Calu3 (cell line): ENCODE measurements around the gene LRCOL1. TPM values are rescaled to one million over a fixed set of nuclear protein-coding genes. Genes with fewer than 3 reads are reported as not detected.
A peak's percentile ranks its signal among the peaks of the same experiment; 100 is the strongest.

Experiments
- BruUV-seq: library from RNA; stranded (reverse); fragments of 400-500 nt; replicated peaks from 2 replicates; lab custom pipeline; 2021; lab: Mats Ljungman, UMichigan
- CTCF ChIA-PET: fragments of 300-600 bp; sonication (Branson Sonifier 250); formaldehyde crosslinking; loops from one replicate; lab custom pipeline; 2022; ENCODE audit warnings: antibody characterized with exemption; lab: Charles Lee
- DNase-seq: peaks from one replicate; pipeline ENCODE4 v3.0.0; 2022
- H3K27ac Mint-ChIP-seq: one replicate; pipeline ENCODE4 v1.8.0; 2022; ENCODE audit warnings: mixed read lengths; ENCODE audit not compliant: unreplicated experiment
- H3K27me3 Mint-ChIP-seq: one replicate; pipeline ENCODE4 v1.8.0; 2022; ENCODE audit warnings: mixed read lengths; ENCODE audit not compliant: unreplicated experiment
- H3K36me3 Mint-ChIP-seq: one replicate; pipeline ENCODE4 v1.8.0; 2022; ENCODE audit warnings: mild to moderate bottlenecking, moderate library complexity, mixed read lengths; ENCODE audit not compliant: insufficient read depth, unreplicated experiment
- H3K4me1 Mint-ChIP-seq: one replicate; pipeline ENCODE4 v1.8.0; 2022; ENCODE audit warnings: mild to moderate bottlenecking, low read depth, mixed read lengths; ENCODE audit not compliant: unreplicated experiment
- H3K4me3 Mint-ChIP-seq: one replicate; pipeline ENCODE4 v1.8.0; 2022; ENCODE audit warnings: mild to moderate bottlenecking, low read depth, moderate library complexity, mixed read lengths; ENCODE audit not compliant: unreplicated experiment
- H3K9me3 Mint-ChIP-seq: one replicate; pipeline ENCODE4 v1.8.0; 2022; ENCODE audit warnings: low read depth, mixed read lengths; ENCODE audit not compliant: unreplicated experiment
- intact Hi-C: fragments of 100-400 bp; cut with micrococcal nuclease; formaldehyde crosslinking; loops from one replicate; pipeline ENCODE4 v1.10.0; 2022; ENCODE audit not compliant: unreplicated experiment
- total RNA-seq: library from RNA; stranded (reverse); gene quantifications from 2 replicates; pipeline ENCODE4 v1.2.3, GENCODE V29; 2022
- TF ChIP-seq, protein P1 (sequence below): fragments of 200-600 bp; IDR thresholded peaks from one replicate; pipeline ENCODE4 v1.8.0; 2022; ENCODE audit warnings: antibody characterized with exemption; ENCODE audit not compliant: unreplicated experiment

The LRCOL1 gene
- total RNA-seq, 1 experiment from 2014 or later = not detected

DNA sequence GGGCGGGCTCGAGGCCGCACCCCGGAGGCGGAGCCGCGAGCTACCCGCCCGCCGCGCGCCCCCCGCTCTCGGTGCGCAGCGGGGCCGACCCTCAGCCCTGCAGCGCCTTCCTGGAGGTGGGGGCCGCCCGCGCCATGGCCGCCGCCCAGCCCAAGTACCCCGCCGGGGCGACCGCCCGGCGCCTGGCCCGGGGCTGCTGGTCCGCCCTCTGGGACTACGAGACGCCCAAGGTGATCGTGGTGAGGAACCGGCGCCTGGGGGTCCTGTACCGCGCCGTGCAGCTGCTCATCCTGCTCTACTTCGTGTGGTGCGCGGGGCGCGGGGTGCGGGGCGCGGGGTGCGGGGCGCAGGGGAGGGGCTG lies 8.3 kb upstream of the LRCOL1 start, which contains the start of gene P2RX2:
TSS of gene P2RX2 (plus strand) at position 94 of the 361 bp plus-strand sequence. CDS start at position 135, 41 bp downstream.
- Mint-ChIP-seq H3K4me3 (no peak within 1 kb of the TSS), H3K9me3 (peaks cover 3% of the 10 kb centered on the region), H3K4me1 (peaks cover 17% of the 10 kb centered on the region), H3K36me3 (peaks cover 43% of the 10 kb centered on the region), H3K27ac (peak within 1 kb of the TSS; percentile 73), H3K27me3 (peaks cover 42% of the 10 kb centered on the region)
- TF ChIP-seq, protein P1, sequence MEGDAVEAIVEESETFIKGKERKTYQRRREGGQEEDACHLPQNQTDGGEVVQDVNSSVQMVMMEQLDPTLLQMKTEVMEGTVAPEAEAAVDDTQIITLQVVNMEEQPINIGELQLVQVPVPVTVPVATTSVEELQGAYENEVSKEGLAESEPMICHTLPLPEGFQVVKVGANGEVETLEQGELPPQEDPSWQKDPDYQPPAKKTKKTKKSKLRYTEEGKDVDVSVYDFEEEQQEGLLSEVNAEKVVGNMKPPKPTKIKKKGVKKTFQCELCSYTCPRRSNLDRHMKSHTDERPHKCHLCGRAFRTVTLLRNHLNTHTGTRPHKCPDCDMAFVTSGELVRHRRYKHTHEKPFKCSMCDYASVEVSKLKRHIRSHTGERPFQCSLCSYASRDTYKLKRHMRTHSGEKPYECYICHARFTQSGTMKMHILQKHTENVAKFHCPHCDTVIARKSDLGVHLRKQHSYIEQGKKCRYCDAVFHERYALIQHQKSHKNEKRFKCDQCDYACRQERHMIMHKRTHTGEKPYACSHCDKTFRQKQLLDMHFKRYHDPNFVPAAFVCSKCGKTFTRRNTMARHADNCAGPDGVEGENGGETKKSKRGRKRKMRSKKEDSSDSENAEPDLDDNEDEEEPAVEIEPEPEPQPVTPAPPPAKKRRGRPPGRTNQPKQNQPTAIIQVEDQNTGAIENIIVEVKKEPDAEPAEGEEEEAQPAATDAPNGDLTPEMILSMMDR = no peak
- intact Hi-C loops = loop anchor here (5.0 kb wide), 1 partner anchor 466 kb away; no protein-coding TSS in a partner anchor
- CTCF ChIA-PET = no interaction called here
- no TSS peak for BruUV-seq
- DNase-seq = no peak

DNA sequence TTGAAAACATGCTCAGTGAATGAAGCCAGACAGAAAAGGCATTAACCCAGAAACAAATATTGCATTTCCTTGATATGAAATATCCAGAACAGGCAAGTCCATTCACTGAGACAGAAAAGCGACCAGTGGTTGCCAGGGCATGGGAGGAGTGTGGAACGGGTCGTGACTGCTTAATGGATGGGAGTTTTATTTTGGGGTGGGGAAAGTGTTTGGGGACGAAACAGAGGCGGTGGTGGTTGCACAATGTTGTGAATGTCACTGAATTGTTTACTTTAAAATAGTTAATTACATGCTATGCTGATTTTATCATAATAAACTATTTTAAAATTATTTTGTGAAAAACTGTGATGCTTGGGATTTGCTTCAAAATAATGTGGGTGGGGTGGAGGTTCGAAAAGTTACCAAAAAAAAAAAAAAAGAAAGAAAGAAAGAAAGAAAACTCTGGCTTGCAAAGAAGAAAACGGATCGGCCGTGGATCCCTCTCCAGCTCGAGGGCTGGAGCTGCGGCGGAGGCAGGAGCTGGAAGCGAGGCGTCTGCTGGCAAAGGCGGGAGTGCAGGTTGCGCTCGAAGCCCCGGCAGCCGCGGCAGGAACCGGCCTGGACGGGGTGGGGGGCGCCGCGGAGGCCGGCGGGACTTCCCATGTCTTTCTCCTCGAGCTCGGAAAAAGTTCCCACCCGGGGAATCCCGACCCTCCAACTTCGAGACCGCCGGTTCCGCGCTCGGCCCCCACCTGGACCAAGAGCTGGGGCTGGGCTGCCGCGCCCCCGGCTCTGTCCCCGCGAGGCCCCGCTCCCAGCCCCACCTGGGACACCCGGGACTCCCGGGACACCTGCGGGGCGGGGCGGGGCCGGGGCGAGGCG lies 7.7 kb upstream of the LRCOL1 start:
- no peak overlapping the region for H3K4me3 Mint-ChIP-seq
- no peak for DNase-seq
- intact Hi-C loops = loop anchor here (5.0 kb wide), 1 partner anchor 466 kb away; no protein-coding TSS in a partner anchor
- H3K27me3 Mint-ChIP-seq = peaks cover 42% of the 10 kb centered on the region
- CTCF ChIA-PET = no interaction called here
- H3K36me3 Mint-ChIP-seq = peaks cover 40% of the 10 kb centered on the region
- peaks cover 11% of the 10 kb centered on the region for H3K4me1 Mint-ChIP-seq
- BruUV-seq = no TSS peak
- H3K9me3 Mint-ChIP-seq = peaks cover 3% of the 10 kb centered on the region
- peak overlapping the region; percentile 73 for H3K27ac Mint-ChIP-seq
- TF ChIP-seq, protein P1 = no peak

DNA sequence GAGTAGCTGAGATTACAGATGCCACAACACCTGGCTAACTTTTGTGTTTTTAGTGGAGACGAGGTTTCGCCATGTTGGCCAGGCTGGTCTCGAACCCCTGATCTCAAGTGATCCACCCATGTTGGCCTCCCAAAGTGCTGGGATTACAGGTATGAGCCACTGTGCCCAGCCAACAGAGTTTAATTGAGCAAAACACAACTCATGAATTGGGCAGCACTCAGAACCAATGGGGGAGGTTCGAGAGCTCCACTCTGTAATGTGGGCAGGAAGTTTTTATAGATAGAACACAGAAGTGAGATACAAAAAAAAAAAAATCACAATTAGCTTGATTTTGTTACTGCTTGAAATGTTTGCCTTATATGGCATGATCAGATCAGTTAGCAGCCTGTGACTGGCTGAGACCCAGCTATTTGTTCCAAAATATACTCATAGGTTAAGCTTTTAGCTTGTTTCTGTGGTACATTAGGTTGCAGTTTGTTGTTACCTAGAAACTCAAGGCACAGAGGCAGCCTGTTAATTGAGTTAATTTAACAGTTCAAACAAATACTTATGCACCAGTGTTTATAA lies 6.8 kb upstream of the LRCOL1 start:
- peaks cover 3% of the 10 kb centered on the region for H3K4me1 Mint-ChIP-seq
- H3K9me3 Mint-ChIP-seq = peaks cover 3% of the 10 kb centered on the region
- DNase-seq = no peak
- BruUV-seq = no TSS peak
- peaks cover 44% of the 10 kb centered on the region for H3K27me3 Mint-ChIP-seq
- peak overlapping the region; percentile 73 for H3K27ac Mint-ChIP-seq
- peaks cover 32% of the 10 kb centered on the region for H3K36me3 Mint-ChIP-seq
- H3K4me3 Mint-ChIP-seq = no peak overlapping the region
- CTCF ChIA-PET = interaction anchor here (0.6 to 1.4 kb wide), 2 partner anchors 50 to 202 kb away, joined by 5 to 6 read pairs; no protein-coding TSS in a partner anchor
- intact Hi-C loops = loop anchor here (5.0 kb wide), 1 partner anchor 465 kb away; no protein-coding TSS in a partner anchor
- TF ChIP-seq, protein P1 = no peak

- intact Hi-C loops = loop anchor here (1.0 to 5.0 kb wide), 2 partner anchors 200 to 463 kb away; no protein-coding TSS in a partner anchor
- no peak for DNase-seq
- H3K27ac Mint-ChIP-seq = no peak overlapping the region
- no peaks in the 10 kb centered on the region for H3K4me1 Mint-ChIP-seq
- H3K27me3 Mint-ChIP-seq = peaks cover 60% of the 10 kb centered on the region
- H3K9me3 Mint-ChIP-seq = peaks cover 3% of the 10 kb centered on the region
- TF ChIP-seq, protein P1 = no peak
- H3K36me3 Mint-ChIP-seq = peaks cover 23% of the 10 kb centered on the region
- BruUV-seq = no TSS peak
- no peak overlapping the region for H3K4me3 Mint-ChIP-seq
- CTCF ChIA-PET = interaction anchor here (1.0 to 1.7 kb wide), 7 partner anchors 16 to 455 kb away, joined by 3 to 40 read pairs (median 4); no protein-coding TSS in a partner anchor
Measured at GRCh38 chr12:132615579-132616038, 5.2 kb upstream of the LRCOL1 start.
